ENCODE results near the gene RXRB.
"Not testable (repeated sequence)": the region's sequence is repeated elsewhere in the genome, so short reads cannot be mapped to it uniquely, and the experiment has no call there.

RXRB gene

GRCh38 chr6:33150560-33150959 lies 49.9 kb downstream of the RXRB start:
- H3K9me3 ChIP-seq (ENCODE audit: control insufficient read depth, low read length); H3K9ac ChIP-seq (ENCODE audit: low read length); H3K36me3 ChIP-seq (ENCODE audit: control insufficient read depth, insufficient read depth, low read length, severe bottlenecking); DNase-seq (ENCODE audit: low read depth); H3K4me1 ChIP-seq (ENCODE audit: control insufficient read depth, insufficient read depth, low read length); H3K4me3 ChIP-seq (ENCODE audit: low read length): not testable (repeated sequence)
- H3K27me3 ChIP-seq (replicated peaks; ENCODE audit: control insufficient read depth, insufficient read depth, low read length): peaks cover 14% of the 10 kb centered on the region

GRCh38 chr6:33147807-33148666 lies 52.4 kb downstream of the RXRB start:
- peaks cover 6% of the 10 kb centered on the region for H3K9me3 ChIP-seq (ENCODE audit: control insufficient read depth, low read length)
- DNase-seq (ENCODE audit: low read depth): peak; percentile 87
- H3K4me1 ChIP-seq (ENCODE audit: control insufficient read depth, insufficient read depth, low read length): peaks cover 13% of the 10 kb centered on the region
- H3K9ac ChIP-seq (ENCODE audit: low read length): no peak overlapping the region
- H3K27me3 ChIP-seq (replicated peaks; ENCODE audit: control insufficient read depth, insufficient read depth, low read length): peaks cover 5% of the 10 kb centered on the region
- H3K36me3 ChIP-seq (ENCODE audit: control insufficient read depth, insufficient read depth, low read length, severe bottlenecking): no peaks in the 10 kb centered on the region
- no peak overlapping the region for H3K4me3 ChIP-seq (ENCODE audit: low read length)

GRCh38 chr6:33144373-33144772 lies 56.1 kb downstream of the RXRB start:
- no peak overlapping the region for H3K9ac ChIP-seq (ENCODE audit: low read length)
- no peaks in the 10 kb centered on the region for H3K36me3 ChIP-seq (ENCODE audit: control insufficient read depth, insufficient read depth, low read length, severe bottlenecking)
- peaks cover 13% of the 10 kb centered on the region for H3K4me1 ChIP-seq (ENCODE audit: control insufficient read depth, insufficient read depth, low read length)
- no peak for DNase-seq (ENCODE audit: low read depth)
- H3K4me3 ChIP-seq (ENCODE audit: low read length): no peak overlapping the region
- H3K9me3 ChIP-seq (ENCODE audit: control insufficient read depth, low read length): no peaks in the 10 kb centered on the region
- peaks cover 5% of the 10 kb centered on the region for H3K27me3 ChIP-seq (replicated peaks; ENCODE audit: control insufficient read depth, insufficient read depth, low read length)
